ENCODE data around the gene CTNNA2.

GRCh38 chr2:80335411-80335810 is 822.6 kb downstream of the CTNNA2 start:
- no peak for TF ChIP-seq CTCF (IDR thresholded peaks at IDR 0.05)
- no peak for TF ChIP-seq POLR2A (IDR thresholded peaks at IDR 0.05)

Data from vagina (tissue), 2 donors.